ENCODE results near the gene COL4A1. TPM values are rescaled to one million over a fixed set of nuclear protein-coding genes. Genes with fewer than 3 reads are reported as not detected.

Gene COL4A1
- total RNA-seq, 1 donor from 2014 or later: 2,489 TPM

- TF ChIP-seq EZH2 (IDR thresholded peaks at IDR 0.05; ENCODE audit: insufficient read depth, low read length) (no peak), CTCF (IDR thresholded peaks at IDR 0.05; ENCODE audit: insufficient read depth, low read depth, low read length) (no peak)
- Histone ChIP-seq H2AFZ (ENCODE audit: low read depth, low read length) (no peak overlapping the region), H4K20me1 (ENCODE audit: insufficient read depth, low read length) (no peaks in the 10 kb centered on the region), H3K27ac (ENCODE audit: low read depth, low read length) (peak overlapping the region; percentile 99), H3K79me2 (ENCODE audit: insufficient read depth, low read length) (peaks cover 75% of the 10 kb centered on the region), H3K9me3 (ENCODE audit: insufficient read depth, low read depth, low read length) (no peaks in the 10 kb centered on the region), H3K27me3 (ENCODE audit: insufficient read depth, low read length) (no peaks in the 10 kb centered on the region), H3K36me3 (ENCODE audit: insufficient read depth, low read length) (peaks cover 17% of the 10 kb centered on the region), H3K4me2 (ENCODE audit: low read length) (no peak overlapping the region), H3K9ac (ENCODE audit: low read length) (peak overlapping the region; percentile 89), H3K4me3 (ENCODE audit: insufficient read depth, low read depth, low read length) (no peak overlapping the region), H3K4me1 (ENCODE audit: insufficient read depth, low read length) (peaks cover 86% of the 10 kb centered on the region)
- Mint-ChIP-seq H3K27me3 (ENCODE audit: low read depth, unreplicated experiment) (no peaks in the 10 kb centered on the region), H3K9me3 (ENCODE audit: unreplicated experiment) (peaks cover 3% of the 10 kb centered on the region), H3K36me3 (ENCODE audit: low read depth, unreplicated experiment) (peaks cover 32% of the 10 kb centered on the region), H3K4me1 (ENCODE audit: low read depth, unreplicated experiment) (peaks cover 85% of the 10 kb centered on the region), H3K27ac (ENCODE audit: unreplicated experiment) (peak overlapping the region; percentile 96), H3K4me3 (ENCODE audit: unreplicated experiment) (peak overlapping the region; percentile 20)
- no peak for DNase-seq (ENCODE audit: low read depth)
- no peak for FAIRE-seq
Observed at GRCh38 chr13:110337247-110337646, 30.3 kb upstream of the COL4A1 start.

GRCh38 chr13:110336681-110337080 lies 29.7 kb upstream of the COL4A1 start:
- Histone ChIP-seq H4K20me1 (ENCODE audit: insufficient read depth, low read length) (no peaks in the 10 kb centered on the region), H3K4me1 (ENCODE audit: insufficient read depth, low read length) (peaks cover 86% of the 10 kb centered on the region), H3K79me2 (ENCODE audit: insufficient read depth, low read length) (peaks cover 75% of the 10 kb centered on the region)

More at GRCh38 chr13:110336681-110337080, 29.7 kb upstream of the COL4A1 start:
- DNase-seq (ENCODE audit: low read depth) (no peak), FAIRE-seq (no peak)
- Histone ChIP-seq H3K9me3 (ENCODE audit: insufficient read depth, low read depth, low read length) (no peaks in the 10 kb centered on the region), H3K27me3 (ENCODE audit: insufficient read depth, low read length) (no peaks in the 10 kb centered on the region), H3K9ac (ENCODE audit: low read length) (peak overlapping the region; percentile 89), H2AFZ (ENCODE audit: low read depth, low read length) (no peak overlapping the region), H3K27ac (ENCODE audit: low read depth, low read length) (peak overlapping the region; percentile 99), H3K4me2 (ENCODE audit: low read length) (no peak overlapping the region), H3K4me3 (ENCODE audit: insufficient read depth, low read depth, low read length) (no peak overlapping the region), H3K36me3 (ENCODE audit: insufficient read depth, low read length) (peaks cover 20% of the 10 kb centered on the region)
- H3K27me3 Mint-ChIP-seq (ENCODE audit: low read depth, unreplicated experiment): no peaks in the 10 kb centered on the region
- peak overlapping the region; percentile 96 for H3K27ac Mint-ChIP-seq (ENCODE audit: unreplicated experiment)
- peaks cover 2% of the 10 kb centered on the region for H3K9me3 Mint-ChIP-seq (ENCODE audit: unreplicated experiment)
- H3K4me1 Mint-ChIP-seq (ENCODE audit: low read depth, unreplicated experiment): peaks cover 86% of the 10 kb centered on the region
- H3K4me3 Mint-ChIP-seq (ENCODE audit: unreplicated experiment): no peak overlapping the region
- no peak for TF ChIP-seq CTCF (IDR thresholded peaks at IDR 0.05; ENCODE audit: insufficient read depth, low read depth, low read length)
- TF ChIP-seq EZH2 (IDR thresholded peaks at IDR 0.05; ENCODE audit: insufficient read depth, low read length): no peak
- peaks cover 34% of the 10 kb centered on the region for H3K36me3 Mint-ChIP-seq (ENCODE audit: low read depth, unreplicated experiment)
